Kasumi-1 (cell line): ENCODE results near the gene WIPF2.

ENCODE experiments used
- DNase-seq, 2 experiments: peaks; one replicate each; lab custom pipeline; 2025; lab: John Stamatoyannopoulos, UW

Gene WIPF2

GRCh38 chr17:40251576-40251975 lies 32.5 kb downstream of the WIPF2 start:
- peak; percentile 2 to 4 for DNase-seq

- no peak for DNase-seq
These were observed 34.5 kb downstream of the WIPF2 start for GRCh38 chr17:40253565-40253964.

- no peak for DNase-seq
These were observed 40.4 kb downstream of the WIPF2 start for GRCh38 chr17:40259505-40259904.

- DNase-seq = no peak
These were observed 41.4 kb downstream of the WIPF2 start for GRCh38 chr17:40260528-40260927.

- no peak for DNase-seq
These were observed 45.5 kb downstream of the WIPF2 start for GRCh38 chr17:40264458-40265185.

- DNase-seq = no peak
These were observed 46.2 kb downstream of the WIPF2 start for GRCh38 chr17:40265337-40265736.

GRCh38 chr17:40266882-40267281 lies 47.8 kb downstream of the WIPF2 start:
- DNase-seq = no peak

GRCh38 chr17:40268141-40268712 lies 49.1 kb downstream of the WIPF2 start:
- no peak for DNase-seq

GRCh38 chr17:40278414-40278813 lies 59.3 kb downstream of the WIPF2 start:
- no peak for DNase-seq

GRCh38 chr17:40279402-40279801 lies 60.3 kb downstream of the WIPF2 start:
- DNase-seq = no peak

- DNase-seq = no peak
These were observed 62.6 kb downstream of the WIPF2 start for GRCh38 chr17:40281663-40282062.

- no peak for DNase-seq
These were observed 64.6 kb downstream of the WIPF2 start for GRCh38 chr17:40283662-40284061.

- peak; percentile 5 to 9 for DNase-seq
These were observed 65.1 kb downstream of the WIPF2 start for GRCh38 chr17:40284085-40284713.

GRCh38 chr17:40286473-40286872 lies 67.4 kb downstream of the WIPF2 start:
- DNase-seq = no peak

- no peak for DNase-seq
These were observed 68.0 kb downstream of the WIPF2 start for GRCh38 chr17:40287159-40287493.

GRCh38 chr17:40287494-40288369 lies 68.6 kb downstream of the WIPF2 start, which contains the start of gene CDC6:
Gene CDC6, plus strand, starts transcription at chr17:40287879. Its CDS starts 1,542 bp downstream, at chr17:40289421.
- peak; percentile 99 to 100 for DNase-seq

- DNase-seq = peak; percentile 81 to 84
These were observed 71.7 kb downstream of the WIPF2 start for GRCh38 chr17:40290629-40291280.

- DNase-seq = no peak
These were observed 72.2 kb downstream of the WIPF2 start for GRCh38 chr17:40291281-40291664.

- DNase-seq = no peak
These were observed 74.3 kb downstream of the WIPF2 start for GRCh38 chr17:40293363-40293762.

- no peak for DNase-seq
These were observed 76.7 kb downstream of the WIPF2 start for GRCh38 chr17:40295488-40296436.

- no peak for DNase-seq
These were observed 78.4 kb downstream of the WIPF2 start for GRCh38 chr17:40297511-40297910.
